Measurements from ENCODE around the gene PRKAB2. TPM values are rescaled to one million over a fixed set of nuclear protein-coding genes. Genes with fewer than 3 reads are reported as not detected.
"Not testable (repeated sequence)": the region's sequence is repeated elsewhere in the genome, so short reads cannot be mapped to it uniquely, and the experiment has no call there.

PRKAB2 gene
- total and polyA plus RNA-seq, 2 donors (not counting 1 experiment from before 2014, with no cell fraction given) = 8.4 to 17.1 TPM

DNA sequence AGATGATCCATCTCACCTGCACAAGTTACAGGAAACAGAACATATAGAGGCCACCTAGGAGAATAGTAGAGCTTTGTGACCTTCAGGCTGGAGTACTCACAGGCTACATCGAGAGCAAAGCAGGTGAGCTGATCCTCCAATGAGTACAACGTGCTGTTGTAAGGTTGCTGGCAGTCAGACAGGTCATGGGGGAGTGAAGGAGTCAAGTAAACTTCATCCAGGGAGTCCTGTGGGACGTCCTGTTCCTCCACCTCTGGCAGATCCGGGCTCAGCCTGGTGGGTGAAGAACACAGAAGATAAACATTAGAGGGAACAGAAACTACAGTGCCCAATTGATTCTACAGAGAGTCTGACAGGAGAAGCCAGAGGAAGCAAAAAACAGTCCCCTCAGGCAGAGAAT lies 62.5 kb downstream of the PRKAB2 start:
- peak overlapping the region; percentile 21 for H3K27ac Mint-ChIP-seq
- Histone ChIP-seq H3K27me3 (replicated peaks in 1 of 4; ENCODE audit: control extremely low read depth in 1 of 4, control insufficient read depth in 3 of 4, insufficient read depth in 4 of 4, low read length in 3 of 4) (peaks cover 0 to 11% (median 6%) of the 10 kb centered on the region in 4 experiments), H3K4me1 (ENCODE audit: control insufficient read depth in 2 of 2, insufficient read depth in 2 of 2, low read length in 2 of 2) (no peaks in the 10 kb centered on the region), H3K36me3 (replicated peaks in 1 of 2; ENCODE audit: control extremely low read depth in 1 of 2, control insufficient read depth in 1 of 2, extremely low read depth in 1 of 2, insufficient read depth in 2 of 2, low read length in 1 of 2) (no peaks in the 10 kb centered on the region), H3K4me2 (replicated peaks; ENCODE audit: low read depth, low read length, poor library complexity, severe bottlenecking) (no peak overlapping the region), H4K20me1 (ENCODE audit: control insufficient read depth, insufficient read depth, low read length, poor library complexity, severe bottlenecking) (no peaks in the 10 kb centered on the region), H3K79me2 (ENCODE audit: control insufficient read depth, insufficient read depth, low read length) (no peaks in the 10 kb centered on the region), H3K4me3 (ENCODE audit: control extremely low read depth in 1 of 5, extremely low read depth in 1 of 5, insufficient read depth in 1 of 5, low read depth in 2 of 5, low read length in 4 of 5) (no peak overlapping the region), H3K27ac (ENCODE audit: low read length in 2 of 2) (no peak overlapping the region), H3K9me3 (ENCODE audit: control extremely low read depth in 1 of 3, control insufficient read depth in 2 of 3, insufficient read depth in 1 of 3, low read length in 2 of 3) (no peaks in the 10 kb centered on the region), H2AFZ (ENCODE audit: insufficient read depth, low read depth, low read length, poor library complexity, severe bottlenecking) (no peak overlapping the region), H3K9ac (ENCODE audit: low read length) (no peak overlapping the region)
- H3K27me3 Mint-ChIP-seq = peaks cover 34% of the 10 kb centered on the region
- no peaks in the 10 kb centered on the region for H3K9me3 Mint-ChIP-seq (ENCODE audit: insufficient read depth)
- TF ChIP-seq, protein P1, sequence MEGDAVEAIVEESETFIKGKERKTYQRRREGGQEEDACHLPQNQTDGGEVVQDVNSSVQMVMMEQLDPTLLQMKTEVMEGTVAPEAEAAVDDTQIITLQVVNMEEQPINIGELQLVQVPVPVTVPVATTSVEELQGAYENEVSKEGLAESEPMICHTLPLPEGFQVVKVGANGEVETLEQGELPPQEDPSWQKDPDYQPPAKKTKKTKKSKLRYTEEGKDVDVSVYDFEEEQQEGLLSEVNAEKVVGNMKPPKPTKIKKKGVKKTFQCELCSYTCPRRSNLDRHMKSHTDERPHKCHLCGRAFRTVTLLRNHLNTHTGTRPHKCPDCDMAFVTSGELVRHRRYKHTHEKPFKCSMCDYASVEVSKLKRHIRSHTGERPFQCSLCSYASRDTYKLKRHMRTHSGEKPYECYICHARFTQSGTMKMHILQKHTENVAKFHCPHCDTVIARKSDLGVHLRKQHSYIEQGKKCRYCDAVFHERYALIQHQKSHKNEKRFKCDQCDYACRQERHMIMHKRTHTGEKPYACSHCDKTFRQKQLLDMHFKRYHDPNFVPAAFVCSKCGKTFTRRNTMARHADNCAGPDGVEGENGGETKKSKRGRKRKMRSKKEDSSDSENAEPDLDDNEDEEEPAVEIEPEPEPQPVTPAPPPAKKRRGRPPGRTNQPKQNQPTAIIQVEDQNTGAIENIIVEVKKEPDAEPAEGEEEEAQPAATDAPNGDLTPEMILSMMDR (IDR thresholded peaks at IDR 0.05) = no peak
- TF ChIP-seq EZH2 (IDR thresholded peaks at IDR 0.05; ENCODE audit: borderline replicate concordance, insufficient read depth, low read depth, low read length, poor library complexity, severe bottlenecking) = no peak
- CTCF ChIA-PET = no interaction called here
- POLR2A ChIA-PET = no interaction called here
- H3K4me3 Mint-ChIP-seq = no peak overlapping the region
- WGBS (ENCODE audit: insufficient coverage) = 65% methylated on average over 3 of the region's 4 CpGs
- DNase-seq = no peak
- no peaks in the 10 kb centered on the region for H3K4me1 Mint-ChIP-seq
- ATAC-seq (ENCODE audit: low read depth) = no peak
- intact Hi-C loops (cut with micrococcal nuclease) = no loop called here

DNA sequence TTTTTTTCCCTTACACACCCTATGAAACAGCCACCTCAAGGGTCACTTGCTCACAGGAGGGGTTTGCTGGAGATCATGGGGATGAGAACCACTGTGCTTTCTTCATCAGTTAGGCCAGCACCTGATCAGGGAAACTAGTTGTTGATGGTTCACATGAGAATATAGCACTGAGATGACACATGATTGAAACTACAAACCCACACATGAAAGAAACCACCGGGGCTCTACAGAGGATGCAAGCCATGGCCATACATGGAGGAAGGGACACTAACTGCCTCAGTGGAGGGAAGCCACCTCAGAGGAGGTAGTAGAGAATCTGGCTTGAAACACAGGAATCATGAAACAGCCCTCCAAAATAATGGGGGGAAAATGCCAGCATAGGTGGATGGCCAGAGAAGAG lies 63.2 kb downstream of the PRKAB2 start:
- Histone ChIP-seq H3K27me3 (replicated peaks in 1 of 4; ENCODE audit: control extremely low read depth in 1 of 4, control insufficient read depth in 3 of 4, insufficient read depth in 4 of 4, low read length in 3 of 4) (peaks cover 0 to 11% (median 6%) of the 10 kb centered on the region in 4 experiments), H4K20me1 (ENCODE audit: control insufficient read depth, insufficient read depth, low read length, poor library complexity, severe bottlenecking) (no peaks in the 10 kb centered on the region), H3K27ac (ENCODE audit: low read length in 2 of 2) (no peak overlapping the region), H3K79me2 (ENCODE audit: control insufficient read depth, insufficient read depth, low read length) (no peaks in the 10 kb centered on the region), H3K9ac (ENCODE audit: low read length) (no peak overlapping the region), H3K4me3 (ENCODE audit: control extremely low read depth in 1 of 5, extremely low read depth in 1 of 5, insufficient read depth in 1 of 5, low read depth in 2 of 5, low read length in 4 of 5) (no peak overlapping the region), H3K4me1 (ENCODE audit: control insufficient read depth in 2 of 2, insufficient read depth in 2 of 2, low read length in 2 of 2) (no peaks in the 10 kb centered on the region), H2AFZ (ENCODE audit: insufficient read depth, low read depth, low read length, poor library complexity, severe bottlenecking) (no peak overlapping the region), H3K4me2 (replicated peaks; ENCODE audit: low read depth, low read length, poor library complexity, severe bottlenecking) (no peak overlapping the region), H3K36me3 (replicated peaks in 1 of 2; ENCODE audit: control extremely low read depth in 1 of 2, control insufficient read depth in 1 of 2, extremely low read depth in 1 of 2, insufficient read depth in 2 of 2, low read length in 1 of 2) (no peaks in the 10 kb centered on the region), H3K9me3 (ENCODE audit: control extremely low read depth in 1 of 3, control insufficient read depth in 2 of 3, insufficient read depth in 1 of 3, low read length in 2 of 3) (no peaks in the 10 kb centered on the region)
- Mint-ChIP-seq H3K27ac (no peak overlapping the region), H3K9me3 (ENCODE audit: insufficient read depth) (no peaks in the 10 kb centered on the region), H3K27me3 (peaks cover 34% of the 10 kb centered on the region), H3K4me1 (no peaks in the 10 kb centered on the region), H3K4me3 (no peak overlapping the region)
- WGBS (ENCODE audit: insufficient coverage) = no CpG with 5 or more reads among the region's 1 CpG
- CTCF ChIA-PET = no interaction called here
- no peak for ATAC-seq (ENCODE audit: low read depth)
- POLR2A ChIA-PET = no interaction called here
- intact Hi-C loops (cut with micrococcal nuclease) = no loop called here
- no peak for DNase-seq
- TF ChIP-seq EZH2 (IDR thresholded peaks at IDR 0.05; ENCODE audit: borderline replicate concordance, insufficient read depth, low read depth, low read length, poor library complexity, severe bottlenecking) = no peak
- TF ChIP-seq, protein P1 (IDR thresholded peaks at IDR 0.05) = no peak

DNA sequence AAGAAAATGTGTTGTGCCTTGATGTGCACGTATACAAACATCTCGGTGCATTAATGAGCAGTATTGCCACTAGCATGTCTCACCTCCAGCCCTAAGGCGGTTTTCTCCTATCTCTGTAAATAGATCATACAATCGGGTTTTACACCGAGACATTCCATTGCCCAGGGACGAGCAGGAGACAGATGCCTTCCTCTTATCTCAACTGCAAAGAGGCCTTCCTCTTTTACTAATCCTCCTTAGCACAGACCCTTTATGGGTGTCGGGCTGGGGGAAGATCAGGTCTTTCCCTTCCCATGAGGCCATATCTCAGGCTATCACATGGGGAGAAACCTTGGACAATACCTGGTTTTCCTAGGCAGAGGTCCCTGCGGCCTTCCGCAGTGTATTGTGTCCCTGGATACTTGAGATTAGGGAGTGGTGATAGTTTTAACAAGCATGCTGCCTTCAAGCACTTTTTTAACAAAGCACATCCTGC lies 65.8 kb downstream of the PRKAB2 start:
- POLR2A ChIA-PET; H2AFZ ChIP-seq (ENCODE audit: insufficient read depth, low read depth, low read length, poor library complexity, severe bottlenecking); CTCF ChIA-PET; H3K4me3 ChIP-seq (ENCODE audit: control extremely low read depth in 1 of 5, extremely low read depth in 1 of 5, insufficient read depth in 1 of 5, low read depth in 2 of 5, low read length in 4 of 5); H4K20me1 ChIP-seq (ENCODE audit: control insufficient read depth, insufficient read depth, low read length, poor library complexity, severe bottlenecking); H3K27ac Mint-ChIP-seq; intact Hi-C loops (cut with micrococcal nuclease); H3K36me3 ChIP-seq (replicated peaks in 1 of 2; ENCODE audit: control extremely low read depth in 1 of 2, control insufficient read depth in 1 of 2, extremely low read depth in 1 of 2, insufficient read depth in 2 of 2, low read length in 1 of 2); H3K4me1 Mint-ChIP-seq; H3K9ac ChIP-seq (ENCODE audit: low read length); H3K27ac ChIP-seq (ENCODE audit: low read length in 2 of 2); H3K79me2 ChIP-seq (ENCODE audit: control insufficient read depth, insufficient read depth, low read length); DNase-seq; H3K4me1 ChIP-seq (ENCODE audit: control insufficient read depth in 2 of 2, insufficient read depth in 2 of 2, low read length in 2 of 2); H3K9me3 Mint-ChIP-seq (ENCODE audit: insufficient read depth); H3K4me2 ChIP-seq (replicated peaks; ENCODE audit: low read depth, low read length, poor library complexity, severe bottlenecking); ATAC-seq (ENCODE audit: low read depth); H3K9me3 ChIP-seq (ENCODE audit: control extremely low read depth in 1 of 3, control insufficient read depth in 2 of 3, insufficient read depth in 1 of 3, low read length in 2 of 3); H3K4me3 Mint-ChIP-seq: not testable (repeated sequence)
- 63% methylated on average over 4 of the region's 9 CpGs for WGBS (ENCODE audit: insufficient coverage)
- H3K27me3 ChIP-seq (replicated peaks in 1 of 4; ENCODE audit: control extremely low read depth in 1 of 4, control insufficient read depth in 3 of 4, insufficient read depth in 4 of 4, low read length in 3 of 4) = peaks cover 0 to 11% (median 6%) of the 10 kb centered on the region in 4 experiments
- peaks cover 34% of the 10 kb centered on the region for H3K27me3 Mint-ChIP-seq
